H1 (cell line): ENCODE results near the gene C2orf74. TPM values are rescaled to one million over a fixed set of nuclear protein-coding genes. Genes with fewer than 3 reads are reported as not detected.

ENCODE experiments used
- CTCF ChIA-PET: fragments of 300-600 bp; sonication (Branson Sonifier 250); formaldehyde crosslinking; loops from one replicate; lab custom pipeline; 2021; ENCODE audit not compliant: partially characterized antibody; lab: Charles Lee
- POLR2A ChIA-PET: fragments of 300-600 bp; sonication (Branson Sonifier 250); formaldehyde crosslinking; loops from one replicate; lab custom pipeline; 2021; ENCODE audit warnings: inconsistent platforms; ENCODE audit not compliant: partially characterized antibody; lab: Charles Lee
- DNase-seq, 2 experiments: peaks; one replicate each; pipeline versions ENCODE4 v3.0.0 to v3.0.0-alpha.2; 2010 to 2022; ENCODE audit warnings: low spot score in 2 of 2, low read depth in 1 of 2, mixed read lengths in 1 of 2
- FAIRE-seq: peaks from 2 replicates; lab custom pipeline; 2011; peaks lifted over from hg19 to GRCh38; lab: Jason Lieb, UNC
- H2AFZ ChIP-seq: 2 replicates; pipeline ENCODE4 v1.8.1; 2012; ENCODE audit warnings: low read length, inconsistent platforms
- H2AK5ac ChIP-seq: 2 replicates; pipeline ENCODE4 v1.6.1; 2013; ENCODE audit warnings: low read depth, low read length
- H2BK120ac ChIP-seq: replicated peaks from 2 replicates; pipeline ENCODE3; 2013; ENCODE audit warnings: low read depth, low read length, inconsistent platforms
- H2BK12ac ChIP-seq: 2 replicates; pipeline ENCODE4 v1.6.1; 2013; ENCODE audit warnings: low read depth, low read length
- H2BK15ac ChIP-seq: 2 replicates; pipeline ENCODE4 v1.6.1; 2013; ENCODE audit warnings: low read length
- H2BK20ac ChIP-seq: 2 replicates; pipeline ENCODE4 v1.6.1; 2013; ENCODE audit warnings: low read length
- H2BK5ac ChIP-seq: 2 replicates; pipeline ENCODE4 v1.6.1; 2013; ENCODE audit warnings: low read depth, low read length
- H3K14ac ChIP-seq: 2 replicates; pipeline ENCODE4 v1.6.1; 2013; ENCODE audit warnings: inconsistent platforms; ENCODE audit not compliant: insufficient read length
- H3K18ac ChIP-seq: 2 replicates; pipeline ENCODE4 v1.6.1; 2013; ENCODE audit warnings: low read length; ENCODE audit errors: extremely low read depth
- H3K23ac ChIP-seq: 2 replicates; pipeline ENCODE4 v1.6.1; 2013; ENCODE audit warnings: inconsistent platforms; ENCODE audit not compliant: insufficient read length
- H3K23me2 ChIP-seq: 2 replicates; pipeline ENCODE4 v1.6.1; 2013; ENCODE audit warnings: low read depth, low read length
- H3K27ac ChIP-seq: 2 replicates; pipeline ENCODE4 v1.6.1; 2011; ENCODE audit warnings: low read depth, low read length, inconsistent platforms
- H3K27me3 ChIP-seq, 4 experiments: replicated peaks in 1 of 4; 1 replicate in 1 of 4; 2 replicates in 3 of 4; pipeline versions ENCODE4 v1.6.1 to v1.8.1; 2011 to 2013; ENCODE audit warnings: low read length in 3 of 4, mild to moderate bottlenecking in 3 of 4, inconsistent platforms in 2 of 4, mixed read lengths in 2 of 4, moderate library complexity in 1 of 4; ENCODE audit not compliant: control insufficient read depth in 3 of 4, insufficient read depth in 3 of 4; ENCODE audit errors: extremely low read depth in 1 of 4
- H3K36me3 ChIP-seq, 4 experiments: 2 replicates each; pipeline versions ENCODE4 v1.6.1 to v1.8.1; 2011 to 2013; ENCODE audit warnings: mild to moderate bottlenecking in 4 of 4, low read length in 3 of 4, moderate library complexity in 2 of 4, control low read depth in 1 of 4, inconsistent platforms in 1 of 4; ENCODE audit not compliant: insufficient read depth in 4 of 4, control insufficient read depth in 2 of 4
- H3K4ac ChIP-seq: replicated peaks from 2 replicates; pipeline ENCODE3; 2013; ENCODE audit warnings: low read length, low read depth, mixed read lengths, inconsistent platforms; ENCODE audit not compliant: insufficient read length
- H3K4me1 ChIP-seq, 4 experiments: replicated peaks in 1 of 4; 1 replicate in 1 of 4; 2 replicates in 3 of 4; pipeline versions ENCODE4 v1.6.1 to v1.8.1; 2011 to 2013; ENCODE audit warnings: low read length in 3 of 4, inconsistent platforms in 2 of 4, mixed read lengths in 1 of 4; ENCODE audit not compliant: insufficient read depth in 4 of 4, control insufficient read depth in 3 of 4
- H3K4me2 ChIP-seq, 2 experiments: 2 replicates each; pipeline versions ENCODE4 v1.6.1 to v1.8.1; 2011 to 2013; ENCODE audit warnings: low read depth in 2 of 2, low read length in 2 of 2, control low read depth in 1 of 2, inconsistent platforms in 1 of 2, mild to moderate bottlenecking in 1 of 2; ENCODE audit not compliant: insufficient read depth in 1 of 2
- H3K4me3 ChIP-seq, 4 experiments: fragments of 200-600, 300-600 bp in 1 of 4; sonication (generic), shearing (Covaris generic), sonication (Bioruptor Twin) in 1 of 4; 2 replicates each; pipeline versions ENCODE4 v1.5.1 to v1.8.1; 2011 to 2016; ENCODE audit warnings: low read length in 4 of 4, low read depth in 3 of 4, control low read depth in 2 of 4, inconsistent platforms in 2 of 4, mild to moderate bottlenecking in 2 of 4, mixed read lengths in 1 of 4, moderate library complexity in 1 of 4; ENCODE audit not compliant: insufficient read depth in 2 of 4; ENCODE audit errors: extremely low read depth in 1 of 4
- H3K56ac ChIP-seq: replicated peaks from 2 replicates; pipeline ENCODE3; 2013; ENCODE audit warnings: low read depth, mild to moderate bottlenecking, mixed read lengths, low read length, inconsistent platforms; ENCODE audit not compliant: insufficient read length
- H3K79me1 ChIP-seq: 2 replicates; pipeline ENCODE4 v1.6.1; 2013; ENCODE audit warnings: low read depth, low read length, control low read depth
- H3K79me2 ChIP-seq, 2 experiments: 2 replicates each; pipeline versions ENCODE4 v1.6.1 to v1.8.1; 2012 to 2013; ENCODE audit warnings: low read length in 2 of 2, mild to moderate bottlenecking in 2 of 2, inconsistent platforms in 1 of 2; ENCODE audit not compliant: insufficient read depth in 2 of 2, control insufficient read depth in 1 of 2
- H3K9ac ChIP-seq, 4 experiments: replicated peaks in 1 of 4; 1 replicate in 1 of 4; 2 replicates in 3 of 4; pipeline versions ENCODE4 v1.6.1 to v1.8.1; 2011 to 2013; ENCODE audit warnings: low read depth in 3 of 4, low read length in 3 of 4, control low read depth in 2 of 4, mild to moderate bottlenecking in 2 of 4, moderate library complexity in 2 of 4, inconsistent platforms in 1 of 4; ENCODE audit errors: extremely low read depth in 1 of 4
- H3K9me3 ChIP-seq, 2 experiments: 2 replicates each; pipeline versions ENCODE4 v1.6.1 to v1.8.1; 2012 to 2013; ENCODE audit warnings: mild to moderate bottlenecking in 2 of 2, moderate library complexity in 2 of 2, control low read depth in 1 of 2, inconsistent platforms in 1 of 2, low read depth in 1 of 2, low read length in 1 of 2, mixed read lengths in 1 of 2; ENCODE audit not compliant: insufficient read depth in 2 of 2
- H4K20me1 ChIP-seq, 2 experiments: replicated peaks in 1 of 2; 2 replicates each; pipeline versions ENCODE3 to v1.8.1; 2011 to 2013; ENCODE audit warnings: inconsistent platforms in 2 of 2, low read length in 2 of 2, mild to moderate bottlenecking in 1 of 2; ENCODE audit not compliant: insufficient read depth in 2 of 2, control insufficient read depth in 1 of 2
- H4K5ac ChIP-seq: 2 replicates; pipeline ENCODE4 v1.6.1; 2013; ENCODE audit warnings: low read length, low read depth, mixed read lengths, inconsistent platforms; ENCODE audit not compliant: insufficient read length
- H4K8ac ChIP-seq: 2 replicates; pipeline ENCODE4 v1.8.0; 2013; ENCODE audit warnings: mild to moderate bottlenecking, moderate library complexity, low read length, inconsistent platforms; ENCODE audit not compliant: insufficient read depth; ENCODE audit errors: extremely low read depth
- H4K91ac ChIP-seq: replicated peaks from 2 replicates; pipeline ENCODE3; 2013; ENCODE audit warnings: low read length, mixed read lengths, inconsistent platforms; ENCODE audit not compliant: insufficient read length
- BCL11A ChIP-seq, 2 experiments: IDR thresholded peaks; one replicate each; pipeline ENCODE4 v1.6.1; 2011; ENCODE audit warnings: low read depth in 2 of 2, low read length in 2 of 2, mild to moderate bottlenecking in 2 of 2
- CBX5 ChIP-seq: fragments of 300-800, 300-1000 bp; sonication (generic); IDR thresholded peaks from 2 replicates; pipeline ENCODE4 v1.7.1; 2016; ENCODE audit warnings: antibody characterized with exemption, low read length, low read depth
- SP2 ChIP-seq: IDR thresholded peaks from 2 replicates; pipeline ENCODE4 v1.6.1; 2012; ENCODE audit warnings: mild to moderate bottlenecking, low read length, inconsistent platforms
- SRF ChIP-seq: IDR thresholded peaks from 2 replicates; pipeline ENCODE4 v1.6.1; 2011; ENCODE audit warnings: mild to moderate bottlenecking, low read depth, low read length, moderate library complexity
- WGBS, 2 experiments: shearing (Covaris generic) in 1 of 2; methylation state at CpG; one replicate each; pipeline versions ENCODE4 v1.1.6 to v1.1.7; 2013 to 2015; ENCODE audit warnings: low lambda C conversion rate in 2 of 2, mixed read lengths in 2 of 2, inconsistent platforms in 1 of 2, low coverage in 1 of 2, missing lambda C conversion rate in 1 of 2; ENCODE audit not compliant: insufficient replicate concordance in 2 of 2, insufficient coverage in 1 of 2, insufficient read length in 1 of 2; ENCODE audit errors: extremely low coverage in 1 of 2, missing lambda C conversion rate in 1 of 2; 5-methylcytosine and 5-hydroxymethylcytosine counted together
- polyA plus RNA-seq, 7 experiments: library from polyadenylated mRNA; depleted of rRNA in 3 of 7; stranded (reverse) in 5 of 7; unstranded in 2 of 7; fragments of >200 nt in 5 of 7; fragments of 200-250 nt in 2 of 7; gene quantifications; 1 replicate in 5 of 7; 2 replicates in 1 of 7; 4 replicates in 1 of 7; pipeline versions ENCODE4 v1.2.1 to v1.2.3, GENCODE V29; 2011 to 2013; ENCODE audit warnings: missing spikeins in 2 of 7, mixed read lengths in 2 of 7
- total RNA-seq: library from RNA; stranded (reverse); fragmentation: NEBNext Ultra II Directional; extraction: Animal tissue kit (Norgen Biotek cat#: 25700); gene quantifications from 2 replicates; pipeline ENCODE4 v1.2.1, GENCODE V29; 2021

Gene C2orf74
- total and polyA plus RNA-seq, 2 of the 8 experiments (the other 6 are each of a cell fraction or from before 2014, with no cell fraction given), result 2.6 to 9.3 TPM

DNA sequence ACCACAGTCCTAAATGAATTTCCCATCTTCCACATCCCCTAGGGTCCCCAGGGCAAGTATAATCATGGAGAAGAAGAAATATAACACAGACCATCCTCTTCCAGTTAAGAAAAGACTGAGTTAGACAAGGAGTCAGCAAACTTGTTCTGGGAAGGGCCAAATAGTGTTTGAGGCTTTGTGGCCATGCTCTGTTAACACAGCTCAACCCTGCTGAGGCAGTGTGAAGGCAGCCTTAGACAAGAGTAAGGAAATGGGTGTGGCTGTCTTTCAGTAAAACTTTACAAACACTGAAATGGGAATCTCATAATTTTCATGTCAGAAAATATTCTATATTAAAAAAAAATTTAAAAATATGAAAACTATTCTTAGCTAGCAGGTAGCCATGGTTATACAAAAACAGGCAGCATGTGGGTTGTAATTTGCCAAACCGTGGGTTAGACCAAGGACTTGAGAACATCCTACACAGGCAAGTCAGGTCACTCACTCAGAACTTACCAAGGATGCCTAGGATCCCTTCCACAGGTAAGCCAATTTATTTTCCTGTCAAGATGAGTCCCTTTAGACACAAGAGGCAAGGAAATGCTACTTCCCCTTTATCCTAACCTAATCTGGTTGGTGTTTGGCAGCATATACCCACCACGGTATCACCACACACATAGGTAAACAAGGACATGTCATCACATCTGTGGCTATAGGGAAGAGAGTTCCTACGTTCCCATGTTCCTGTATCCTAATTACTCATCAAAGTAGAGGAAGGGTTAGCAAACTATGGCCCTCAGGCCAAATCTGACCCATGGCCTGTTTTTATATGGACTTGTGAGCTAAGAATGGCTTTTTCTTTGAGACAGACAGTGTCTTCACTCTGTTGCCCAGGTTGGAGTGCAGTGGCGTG is 31.9 kb downstream of the C2orf74 start:
- H4K91ac ChIP-seq, result no peak overlapping the region
- TF ChIP-seq SRF, result no peak
- TF ChIP-seq CBX5, result no peak
- TF ChIP-seq BCL11A (IDR thresholded peaks at IDR 0.05; ENCODE audit: low read depth in 2 of 2, low read length in 2 of 2), result no peak
- TF ChIP-seq SP2, result no peak
- H3K4me3 ChIP-seq, result no peak overlapping the region
- no peak overlapping the region for H2BK5ac ChIP-seq
- 86% methylated on average over 4 of the region's 4 CpGs; no CpG with 5 or more reads in 1 of the 2 experiments for WGBS, 2 experiments
- H4K8ac ChIP-seq, result no peak overlapping the region
- no peaks in the 10 kb centered on the region for H3K27me3 ChIP-seq
- H4K5ac ChIP-seq, result no peak overlapping the region
- H2AFZ ChIP-seq, result no peak overlapping the region
- no peak overlapping the region for H3K18ac ChIP-seq
- H3K23me2 ChIP-seq, result no peaks in the 10 kb centered on the region
- no peaks in the 10 kb centered on the region for H3K79me2 ChIP-seq
- H2BK120ac ChIP-seq, result no peak overlapping the region
- no peak overlapping the region for H3K9ac ChIP-seq
- H3K4ac ChIP-seq, result no peak overlapping the region
- no peak overlapping the region for H2BK20ac ChIP-seq
- no peak overlapping the region for H2BK12ac ChIP-seq
- H2BK15ac ChIP-seq, result no peak overlapping the region
- DNase-seq, result no peak
- no peaks in the 10 kb centered on the region for H3K79me1 ChIP-seq
- H3K56ac ChIP-seq, result no peak overlapping the region
- H3K23ac ChIP-seq, result no peak overlapping the region
- H2AK5ac ChIP-seq, result no peak overlapping the region
- no peaks in the 10 kb centered on the region for H3K9me3 ChIP-seq
- peaks cover 2 to 29% (median 13%) of the 10 kb centered on the region in 4 experiments; a peak in 6 of 8 replicates for H3K36me3 ChIP-seq
- H3K27ac ChIP-seq, result no peak overlapping the region
- POLR2A ChIA-PET, result interaction anchor here (1.1 to 2.5 kb wide), 3 partner anchors 9 to 16 kb away, joined by 3 to 12 read pairs (median 5); no protein-coding TSS in a partner anchor
- H4K20me1 ChIP-seq, result peaks cover 0 to 4% of the 10 kb centered on the region in 2 experiments
- no peak overlapping the region for H3K14ac ChIP-seq
- H3K4me2 ChIP-seq, result no peak overlapping the region
- no peaks in the 10 kb centered on the region for H3K4me1 ChIP-seq
- CTCF ChIA-PET, result interaction anchor here (0.7 to 1.1 kb wide), 4 partner anchors 8 to 78 kb away, joined by 3 to 4 read pairs (median 3); no protein-coding TSS in a partner anchor
- no peak for FAIRE-seq
